ENCODE data around the gene BMP2K. TPM values are rescaled to one million over a fixed set of nuclear protein-coding genes. Genes with fewer than 3 reads are reported as not detected.
A peak's percentile ranks its signal among the peaks of the same experiment; 100 is the strongest.

The BMP2K gene
- total RNA-seq, 1 experiment from 2014 or later: 23.7 TPM

DNA sequence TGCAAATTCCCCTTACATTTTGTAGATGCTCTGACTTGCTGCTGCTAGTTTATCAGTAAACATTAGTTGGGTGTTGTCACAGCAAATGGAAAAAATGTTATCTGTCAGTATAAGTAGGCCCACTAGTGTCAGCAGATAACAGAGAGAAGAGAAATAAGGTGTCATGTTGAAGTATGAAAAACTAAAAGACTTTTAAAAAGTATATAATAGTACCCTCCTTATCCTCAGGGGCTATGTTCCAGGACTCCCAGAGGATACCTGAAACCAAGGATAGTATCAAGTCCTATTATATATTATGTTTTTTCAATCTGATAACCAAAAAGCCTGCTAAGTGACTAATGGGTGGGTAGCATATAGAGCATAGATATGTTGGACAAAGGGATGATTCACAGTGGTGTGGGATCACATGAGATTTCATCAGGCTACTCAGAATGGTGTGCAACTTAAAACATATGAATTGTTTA, 11.6 kb upstream of the BMP2K start:
- no peak for DNase-seq (ENCODE audit: low spot score)

DNA sequence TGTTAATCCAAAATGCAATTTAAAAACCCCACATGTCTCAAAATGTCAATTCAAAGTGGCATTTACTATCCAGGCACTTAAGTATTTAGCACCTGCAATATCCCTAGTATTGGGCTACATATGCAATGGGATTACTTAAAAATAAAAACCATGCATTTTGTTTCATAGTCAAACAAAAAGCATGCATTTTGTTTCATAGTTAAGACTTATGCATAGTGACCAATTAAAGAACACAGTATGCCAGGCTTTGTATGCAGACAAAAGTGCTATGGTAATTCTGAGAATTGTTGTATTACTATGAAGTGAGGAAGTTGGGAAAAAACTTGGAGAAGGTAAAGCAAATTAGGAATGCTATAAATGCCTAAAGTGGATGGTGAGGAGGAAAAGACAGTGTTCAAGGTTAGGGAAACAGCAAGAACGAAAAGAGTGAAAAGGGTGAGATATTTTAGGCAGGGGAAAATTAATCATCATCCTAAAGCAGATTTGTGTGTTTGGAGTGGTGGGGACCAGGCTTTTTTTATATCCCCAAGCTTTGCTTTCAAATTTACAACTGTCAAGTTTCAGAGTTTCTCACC, 10.6 kb upstream of the BMP2K start:
- no peak for DNase-seq (ENCODE audit: low spot score)

DNA sequence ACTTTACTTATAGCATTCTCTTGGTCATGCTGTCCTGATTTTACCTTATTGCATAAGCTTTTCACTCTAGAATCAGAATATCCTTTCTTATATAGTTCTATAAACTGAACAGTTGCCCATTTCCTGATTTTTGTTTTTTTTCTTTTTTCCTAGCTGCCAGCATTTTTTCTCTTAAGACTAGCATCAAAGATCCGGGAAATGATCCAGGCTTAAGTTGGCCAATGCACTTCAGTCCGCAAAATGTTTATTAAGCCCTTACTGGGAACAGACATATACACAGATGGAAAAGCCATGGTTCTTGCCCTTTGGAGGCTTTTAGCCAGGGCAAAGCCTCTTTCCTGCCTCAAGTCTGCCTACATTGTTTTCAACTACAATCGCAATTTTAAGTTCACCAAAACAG, 10.1 kb upstream of the BMP2K start:
- DNase-seq (ENCODE audit: low spot score): no peak

DNA sequence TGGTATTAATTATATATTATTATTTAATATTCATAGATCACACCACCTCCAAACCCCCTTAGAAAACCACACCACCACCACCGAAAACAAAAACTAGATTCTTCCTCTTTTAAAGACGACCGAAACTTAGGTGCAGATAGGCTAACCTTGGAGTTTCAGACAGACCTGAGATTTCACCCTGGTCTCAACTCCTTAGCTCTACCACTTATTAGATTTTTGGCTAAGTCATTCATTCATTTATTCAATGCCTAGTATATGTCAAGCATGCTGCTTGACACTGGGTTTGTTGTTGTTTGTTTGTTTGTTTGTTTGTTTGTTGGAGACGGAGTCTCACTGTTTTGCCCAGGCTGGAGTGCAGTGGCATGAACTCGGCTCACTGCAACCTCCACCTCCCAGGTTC, 9.5 kb upstream of the BMP2K start:
- DNase-seq (ENCODE audit: low spot score): no peak

DNA sequence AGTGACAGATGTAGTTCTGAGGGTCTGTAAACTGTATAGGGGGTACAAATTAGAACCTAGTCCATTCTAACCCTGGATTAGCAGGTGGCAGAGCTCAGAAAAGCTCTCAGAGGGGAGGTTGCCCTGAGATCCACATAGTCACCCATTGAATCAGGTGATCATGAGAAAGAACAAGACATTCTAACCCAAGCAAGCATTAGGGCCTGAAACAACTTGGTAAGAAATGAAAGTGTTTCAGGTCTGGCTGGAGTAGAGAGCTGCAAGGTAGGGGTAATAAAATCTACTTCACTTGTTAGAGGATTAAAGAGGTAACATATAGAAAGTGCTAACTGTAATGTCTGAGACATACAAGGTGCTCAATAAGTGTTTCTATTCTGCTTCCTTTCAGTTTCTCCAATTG, 8.8 kb upstream of the BMP2K start:
- DNase-seq (ENCODE audit: low spot score): no peak

DNA sequence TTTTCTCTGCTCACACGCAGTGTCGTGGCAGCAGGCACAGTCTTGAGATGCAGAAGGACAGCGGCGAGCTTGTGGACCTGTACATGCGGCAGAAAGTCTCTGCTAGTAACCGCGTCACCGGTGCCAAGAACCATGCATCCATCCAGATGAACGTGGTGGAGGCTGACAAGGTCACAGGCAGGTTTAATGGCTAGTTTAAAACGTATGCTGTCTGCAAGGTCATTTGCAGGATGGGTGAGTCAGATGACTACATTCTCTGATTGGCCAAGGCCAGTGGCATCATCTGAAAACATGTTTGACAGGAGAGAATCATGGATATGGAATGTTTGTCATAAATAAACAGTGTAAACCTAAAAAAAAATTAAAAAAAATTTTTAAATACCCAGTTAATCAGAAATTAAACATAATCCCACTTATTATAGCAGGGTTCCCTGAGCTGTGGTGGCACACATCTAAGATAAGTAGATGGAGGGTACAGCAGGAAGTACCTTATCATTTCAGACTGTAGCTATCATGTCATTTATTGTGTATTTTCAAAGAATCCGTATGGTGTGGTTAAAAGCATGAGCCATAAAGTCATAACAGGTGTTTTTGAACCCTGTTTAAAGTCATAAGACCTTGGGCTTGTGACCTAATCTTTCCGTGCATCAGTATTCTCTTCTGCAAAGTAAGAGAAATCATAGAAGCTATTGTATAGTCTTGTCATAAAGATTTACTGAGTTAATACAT, 7.5 kb upstream of the BMP2K start:
- no peak for DNase-seq (ENCODE audit: low spot score)

DNA sequence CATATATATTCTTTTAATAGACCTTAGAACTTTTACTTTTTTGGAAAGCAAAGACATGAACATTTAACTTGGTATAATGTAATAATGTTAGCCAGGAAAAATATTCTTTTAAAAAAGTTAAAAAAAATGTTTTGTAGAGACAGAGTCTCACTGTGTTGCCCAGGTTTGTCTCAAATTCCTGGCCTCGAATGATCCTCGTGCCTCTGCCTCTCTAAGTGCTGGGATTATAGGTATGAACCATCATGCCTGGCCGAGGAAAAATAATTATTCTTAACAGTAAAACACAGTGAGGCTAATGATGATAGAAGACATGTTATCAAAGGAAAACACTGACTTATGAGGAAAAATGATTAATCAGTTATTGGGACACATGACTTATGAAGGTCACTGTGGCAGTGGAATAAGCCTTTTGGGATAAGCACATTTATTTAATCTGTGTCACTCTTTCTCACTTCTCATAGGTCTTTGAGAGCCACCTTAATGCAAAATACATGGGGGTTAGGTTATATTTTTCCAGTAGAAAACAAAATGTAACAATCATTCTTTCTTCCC, 6.0 kb upstream of the BMP2K start:
- DNase-seq (ENCODE audit: low spot score): no peak

DNA sequence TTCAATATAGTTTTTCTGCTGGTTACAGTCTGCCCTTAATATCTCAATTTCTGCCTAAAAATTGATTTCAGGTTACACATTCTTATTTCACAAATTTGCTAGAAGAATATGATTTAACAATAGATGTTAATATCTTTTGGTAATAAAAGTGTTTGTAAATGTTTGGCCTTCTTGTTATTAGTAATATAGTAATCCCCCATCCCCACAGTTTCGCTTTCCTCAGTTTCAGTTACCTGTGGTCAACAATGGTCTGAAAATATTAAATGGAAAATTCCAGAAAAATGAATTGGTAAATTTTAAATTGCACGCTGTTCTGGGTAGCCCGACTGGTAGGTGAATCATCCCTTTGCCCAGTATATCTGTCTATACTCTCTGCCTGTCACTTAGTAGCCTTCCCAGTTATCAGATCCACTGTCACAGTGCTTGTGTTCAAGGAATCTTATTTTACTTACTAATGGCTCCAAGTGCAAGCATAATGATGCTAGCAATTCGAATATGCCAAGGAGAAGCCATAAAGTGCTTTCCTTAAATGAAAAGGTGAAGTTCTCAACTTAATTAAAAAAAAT, 3.5 kb upstream of the BMP2K start:
- DNase-seq (ENCODE audit: low spot score): no peak

DNA sequence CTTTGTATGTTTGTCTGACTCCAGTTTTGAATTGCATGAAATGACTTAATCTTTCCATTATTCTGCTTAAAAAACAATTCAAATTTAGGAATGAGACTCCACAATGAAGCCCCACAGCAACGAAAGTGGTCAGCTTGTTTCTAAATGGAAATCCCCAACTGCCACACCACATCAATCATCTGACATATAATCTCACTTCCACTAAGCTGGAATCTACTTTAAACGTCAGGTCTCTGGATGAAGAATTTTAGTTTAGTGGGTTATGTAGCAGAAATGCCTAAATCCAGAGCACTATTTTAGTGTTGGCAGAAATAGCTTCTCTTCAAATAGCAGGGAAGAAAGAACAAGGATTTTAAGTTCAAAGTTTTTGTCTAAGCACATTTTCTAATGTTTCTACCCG, 1.7 kb upstream of the BMP2K start:
- no peak for DNase-seq (ENCODE audit: low spot score)

DNA sequence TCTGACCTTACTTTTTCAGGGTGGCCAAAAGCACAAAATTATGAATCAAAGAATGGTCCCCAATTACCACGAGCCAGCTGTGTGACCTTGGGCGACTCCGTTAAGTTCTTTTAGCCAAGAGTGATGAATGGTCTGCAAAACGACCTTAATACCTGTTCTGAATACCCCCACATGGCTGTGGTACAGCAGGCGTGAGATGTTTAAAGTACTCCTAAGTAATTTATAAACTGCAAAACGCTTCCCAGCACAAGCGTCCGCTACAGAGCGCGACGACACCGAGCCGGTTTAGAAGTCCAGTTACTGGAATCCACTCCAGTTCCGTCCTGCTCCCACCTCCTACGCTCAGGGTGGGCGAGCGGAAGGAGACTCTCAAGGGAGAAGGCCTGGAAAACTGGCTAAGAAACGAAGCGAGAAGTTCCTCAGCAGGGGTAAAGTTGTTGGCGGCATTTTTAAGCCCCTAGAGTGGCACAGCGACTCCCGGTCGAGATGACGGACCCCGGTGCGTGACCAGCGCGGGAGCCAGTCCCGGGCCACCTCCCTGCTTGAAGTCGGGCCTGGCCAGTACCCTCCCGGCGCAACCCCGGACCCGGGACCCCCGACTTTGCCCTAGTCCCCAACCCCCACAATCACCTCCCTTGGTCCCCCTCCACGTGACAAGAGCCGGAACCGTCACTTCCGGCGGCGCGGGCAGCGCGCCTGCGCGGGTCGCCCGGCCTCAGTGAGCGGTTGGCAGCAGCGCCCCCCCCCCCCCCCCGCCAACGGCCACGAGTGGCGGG, 659 bp upstream of the BMP2K start:
- peak; percentile 63 for DNase-seq (ENCODE audit: low spot score)

DNA sequence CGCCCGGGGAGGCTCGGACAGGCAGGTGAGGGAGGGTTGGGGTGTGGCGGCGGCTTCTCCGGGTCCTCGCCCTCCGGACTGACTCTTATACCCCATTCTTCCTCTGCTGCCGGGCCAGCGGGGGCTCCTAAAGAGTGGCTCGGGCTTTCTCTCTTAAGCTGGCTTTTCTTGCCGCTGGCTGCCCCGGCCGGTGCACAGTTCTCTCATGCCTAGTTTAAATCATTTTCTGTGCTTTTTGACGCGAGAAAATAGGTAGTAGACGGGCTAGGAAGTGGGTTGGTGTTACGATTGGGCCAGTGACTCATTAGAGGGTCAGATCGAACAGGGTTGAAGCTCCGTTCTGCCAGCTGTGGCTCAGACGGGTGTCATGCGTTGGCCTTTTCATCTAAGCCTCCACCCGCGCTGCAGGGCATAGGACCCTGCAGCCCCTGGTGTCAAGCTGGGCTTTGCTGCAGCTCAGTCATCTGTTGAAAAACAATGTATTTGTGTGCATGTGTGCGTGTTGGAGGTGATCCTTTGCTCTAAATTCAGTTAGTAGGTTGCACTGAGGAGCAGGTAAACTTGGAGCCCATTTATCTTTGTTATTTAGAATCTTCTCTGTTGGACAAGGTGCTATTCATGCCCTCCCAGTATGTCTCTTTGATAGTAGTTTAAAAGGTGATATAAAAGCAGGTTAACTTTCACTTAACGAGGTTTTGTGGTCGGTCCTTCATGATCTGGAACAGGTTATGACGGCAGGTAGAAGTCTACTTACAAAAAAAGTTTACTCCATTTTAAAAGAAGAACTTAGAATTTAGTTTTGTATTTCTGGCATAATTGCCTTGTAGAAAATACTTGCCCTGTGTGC, 802 bp downstream of the BMP2K start:
- DNase-seq (ENCODE audit: low spot score): peak; percentile 22

DNA sequence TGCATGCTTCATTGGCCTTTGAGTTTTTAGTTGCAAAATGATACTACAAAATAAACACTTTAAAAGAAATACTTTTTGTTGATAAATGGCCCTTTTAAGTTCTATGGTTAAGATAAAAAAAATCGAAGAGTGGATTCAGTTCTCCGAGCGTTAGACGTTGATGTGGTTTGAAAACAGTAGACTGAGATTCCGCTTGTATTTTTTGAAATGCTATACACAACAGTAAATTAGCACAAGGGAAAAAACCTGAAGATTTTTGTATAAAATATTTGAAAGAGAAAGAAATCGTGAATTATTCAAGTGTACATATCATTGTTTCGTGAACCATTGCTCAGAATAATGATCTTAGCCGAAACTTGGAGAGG, 1.4 kb downstream of the BMP2K start:
- DNase-seq (ENCODE audit: low spot score): no peak

DNA sequence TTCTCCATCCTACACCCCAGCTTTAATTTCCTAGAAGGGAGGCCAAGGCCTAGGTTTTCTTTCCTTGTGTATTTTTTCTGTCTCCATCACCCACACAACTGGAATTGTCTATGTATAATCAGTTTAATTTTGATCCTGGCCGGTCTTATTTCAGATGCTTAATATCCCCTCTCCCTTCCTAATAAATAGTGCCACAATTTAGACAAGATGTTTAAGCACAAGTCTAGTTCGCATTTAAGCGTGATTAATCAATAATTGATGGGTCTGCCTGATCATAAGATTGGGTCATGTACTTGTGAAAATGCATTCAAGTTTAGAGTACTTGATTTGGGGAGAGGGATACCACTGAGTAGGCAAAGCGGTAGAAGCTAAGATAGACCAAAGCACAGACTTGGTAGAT, 2.4 kb downstream of the BMP2K start:
- no peak for DNase-seq (ENCODE audit: low spot score)

DNA sequence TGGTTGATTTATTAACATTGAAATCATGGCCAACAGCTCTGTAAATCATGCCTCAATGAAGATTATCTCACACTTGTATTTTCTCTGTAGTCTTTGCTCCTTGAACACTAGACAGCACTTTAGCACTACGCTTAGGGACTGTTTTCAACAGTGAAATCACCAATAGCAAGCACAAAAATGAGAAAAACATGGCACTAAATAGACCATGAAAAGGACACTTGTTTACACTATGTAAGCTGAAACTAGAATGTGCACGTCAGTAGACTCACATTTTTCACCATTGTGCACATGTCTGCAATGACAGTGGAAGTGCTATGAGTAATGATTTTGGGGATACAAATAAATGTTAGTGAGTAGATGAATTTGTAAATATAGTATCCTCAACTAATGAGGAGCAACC, 3.1 kb downstream of the BMP2K start:
- no peak for DNase-seq (ENCODE audit: low spot score)

DNA sequence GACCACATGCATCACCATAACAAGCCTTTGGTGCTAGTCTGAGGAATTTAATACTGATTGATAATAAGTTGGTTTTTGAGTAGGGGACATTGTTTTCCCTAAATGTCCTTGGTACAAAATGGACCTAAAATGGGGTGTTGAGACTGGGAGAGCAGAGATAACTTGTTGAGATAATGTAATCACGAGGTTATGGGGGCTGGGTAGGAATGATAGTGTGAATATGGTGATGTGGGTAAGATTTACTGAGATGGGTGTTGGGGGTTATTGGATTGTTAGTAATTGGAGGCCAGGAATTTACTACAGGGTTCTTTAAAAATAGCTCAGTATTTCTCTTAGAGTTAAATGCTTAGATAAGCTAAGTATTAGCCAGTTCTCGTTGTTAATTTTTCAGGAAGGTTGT, 3.9 kb downstream of the BMP2K start:
- DNase-seq (ENCODE audit: low spot score): no peak

DNA sequence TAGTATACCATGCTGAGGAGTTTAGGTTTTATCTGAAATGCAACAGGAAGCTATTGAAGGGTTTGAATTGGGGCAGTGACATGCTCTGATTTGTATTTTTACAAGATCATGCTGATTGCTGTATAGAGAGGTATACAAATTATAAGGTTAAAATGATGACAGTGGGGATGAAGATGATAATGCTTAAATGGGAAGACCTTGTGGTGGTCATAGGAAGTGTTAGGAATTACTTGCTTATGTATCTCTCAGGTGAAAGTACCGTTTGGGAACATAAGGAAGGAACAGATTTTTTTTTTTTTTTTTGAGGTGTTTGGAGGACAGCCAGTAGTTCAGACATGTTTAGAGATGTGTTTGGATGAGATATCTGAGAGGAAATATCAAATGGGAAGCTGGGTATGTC, 5.0 kb downstream of the BMP2K start:
- no peak for DNase-seq (ENCODE audit: low spot score)

DNA sequence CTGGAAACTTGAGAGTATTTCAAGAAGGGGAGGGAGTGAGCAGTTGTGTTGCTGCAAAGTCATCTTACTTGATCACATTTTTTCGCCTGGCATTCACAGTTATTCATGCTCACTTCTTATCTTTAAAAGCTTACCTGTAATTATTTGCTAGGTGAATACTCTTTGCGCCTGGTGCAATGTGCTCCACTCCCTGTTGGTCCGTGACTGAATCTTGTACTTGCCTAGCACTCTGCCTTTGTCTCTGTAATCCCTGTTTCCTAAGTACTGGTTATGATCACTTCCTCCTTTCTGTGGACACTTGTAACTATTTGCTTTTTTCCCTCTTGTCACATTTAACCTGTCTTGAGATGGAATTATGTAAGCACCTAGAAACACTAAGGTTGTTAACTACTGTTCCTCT, 5.8 kb downstream of the BMP2K start:
- DNase-seq (ENCODE audit: low spot score): no peak

DNA sequence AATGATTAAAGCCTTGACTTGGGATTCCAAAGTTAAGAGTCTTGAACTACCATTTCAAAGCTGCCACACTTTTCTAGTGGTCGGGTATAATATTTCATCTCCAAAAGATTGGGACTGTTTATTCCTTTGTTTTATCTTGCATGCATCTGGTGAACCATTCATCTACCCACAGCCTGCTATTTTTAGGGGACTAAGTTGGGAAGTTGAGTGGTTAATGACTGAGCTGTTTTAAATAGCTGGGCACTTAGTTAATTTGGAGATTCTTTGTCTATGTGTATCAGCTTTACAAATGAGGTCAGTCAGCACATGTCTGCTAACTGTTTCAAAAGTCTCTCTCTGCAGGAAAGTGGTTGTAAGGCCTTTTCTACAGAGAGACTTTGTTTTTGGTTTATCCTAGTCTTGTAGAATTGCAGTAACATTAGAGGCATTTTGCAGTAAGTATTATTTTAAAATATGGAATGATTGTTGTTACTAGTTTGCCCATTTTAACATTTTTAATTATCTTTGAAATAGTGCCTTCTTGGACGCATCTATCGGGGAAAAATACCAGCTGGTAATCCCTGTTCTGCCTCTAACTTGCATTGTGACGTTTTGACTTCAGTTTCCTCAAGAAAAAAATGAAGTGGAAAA, 8.2 kb downstream of the BMP2K start:
- peak; percentile 9 for DNase-seq (ENCODE audit: low spot score)

DNA sequence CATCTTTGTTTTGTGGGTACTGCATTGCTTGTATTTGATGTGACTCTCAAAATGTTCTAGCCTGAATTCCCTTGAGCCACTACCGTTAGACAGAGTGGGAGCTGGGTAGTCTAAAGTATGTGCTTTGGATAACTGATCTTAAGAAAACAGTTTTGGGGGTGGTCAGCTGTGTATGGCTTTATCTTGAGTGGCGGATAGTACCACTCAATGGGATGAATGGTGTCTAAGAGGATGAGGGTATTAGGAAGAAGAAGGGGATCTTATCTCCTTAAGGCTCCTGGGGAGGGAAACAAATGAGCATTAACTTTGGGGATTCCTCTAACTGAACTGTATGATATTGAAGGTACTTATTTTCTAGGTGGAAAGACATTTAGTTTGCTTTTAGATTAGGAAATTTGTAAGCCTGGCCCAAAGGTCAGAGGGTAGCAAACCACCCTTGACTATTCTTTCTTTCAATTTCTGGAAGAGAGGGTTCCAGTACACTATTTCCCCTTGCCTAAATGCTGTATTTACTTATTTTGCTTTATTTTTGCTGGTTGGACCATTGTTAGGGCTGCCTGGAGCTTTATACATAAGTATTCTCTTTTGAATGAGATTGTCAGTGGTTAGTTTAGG, 11.3 kb downstream of the BMP2K start:
- no peak for DNase-seq (ENCODE audit: low spot score)

DNA sequence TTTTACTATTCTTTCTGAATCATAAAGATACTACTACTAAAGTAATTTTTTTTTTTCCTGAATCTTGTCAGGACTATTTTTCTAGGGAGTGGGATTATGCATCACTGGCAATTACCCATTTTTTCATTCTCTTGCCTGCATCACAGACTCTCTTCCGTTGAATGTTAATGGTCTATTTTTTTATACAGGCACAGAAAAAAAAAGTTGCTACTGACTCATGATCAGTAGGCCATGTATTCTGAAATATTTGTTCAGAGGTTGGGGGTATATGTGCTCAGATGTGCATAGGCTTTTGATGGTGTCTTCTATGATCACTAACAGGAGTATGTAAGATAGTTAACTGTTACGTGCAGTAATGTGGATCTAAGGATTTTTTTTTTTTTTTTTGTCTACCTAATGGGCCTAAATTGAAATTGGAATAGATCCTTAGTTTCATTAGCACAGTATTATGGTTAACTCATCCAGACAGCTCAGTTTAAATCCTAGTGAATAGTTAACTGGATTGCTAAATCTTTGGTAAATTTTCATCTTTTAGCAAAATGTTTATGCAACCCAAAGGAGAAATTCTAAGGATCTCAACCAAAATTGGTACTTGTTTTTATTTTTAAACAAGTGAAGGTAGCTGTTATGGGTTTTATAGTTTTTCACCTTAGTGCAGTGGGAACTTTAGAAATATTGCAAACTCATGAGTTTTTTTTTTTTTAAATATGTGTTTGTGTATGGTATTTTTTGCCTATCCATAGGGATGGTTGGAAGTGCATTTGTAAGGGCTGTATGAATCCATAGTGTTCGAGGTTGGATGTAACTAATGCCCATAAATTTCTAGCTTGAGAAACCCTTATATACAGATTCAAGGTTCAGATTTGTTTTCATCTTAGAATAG, 12.1 kb downstream of the BMP2K start:
- no peak for DNase-seq (ENCODE audit: low spot score)
